HG03045 (cell line): Measurements from ENCODE around the gene ADAP2.
A peak's percentile ranks its signal among the peaks of the same experiment; 100 is the strongest.
"Not testable (repeated sequence)": the region's sequence is repeated elsewhere in the genome, so short reads cannot be mapped to it uniquely, and the experiment has no call there.

ENCODE experiments used
- ATAC-seq: cut with Tn5 transposase; IDR thresholded peaks from one replicate; pipeline ENCODE4 v1.9.1; 2021; ENCODE audit warnings: mild to moderate bottlenecking, moderate library complexity; ENCODE audit not compliant: unreplicated experiment

The ADAP2 gene, protein sequence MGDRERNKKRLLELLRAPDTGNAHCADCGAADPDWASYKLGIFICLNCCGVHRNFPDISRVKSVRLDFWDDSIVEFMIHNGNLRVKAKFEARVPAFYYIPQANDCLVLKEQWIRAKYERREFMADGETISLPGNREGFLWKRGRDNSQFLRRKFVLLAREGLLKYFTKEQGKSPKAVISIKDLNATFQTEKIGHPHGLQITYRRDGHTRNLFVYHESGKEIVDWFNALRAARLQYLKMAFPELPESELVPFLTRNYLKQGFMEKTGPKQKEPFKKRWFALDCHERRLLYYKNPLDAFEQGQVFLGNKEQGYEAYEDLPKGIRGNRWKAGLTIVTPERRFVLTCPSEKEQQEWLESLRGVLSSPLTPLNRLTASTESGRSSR

GRCh38 chr17:30921544-30922196, at the start of gene ADAP2:
TSS of gene ADAP2 (plus strand) at chr17:30921945. CDS start at chr17:30922015, 70 bp downstream.
- no peak for ATAC-seq

- ATAC-seq: no peak
Measured at GRCh38 chr17:30886187-30886586, 35.6 kb upstream of the ADAP2 start.

DNA sequence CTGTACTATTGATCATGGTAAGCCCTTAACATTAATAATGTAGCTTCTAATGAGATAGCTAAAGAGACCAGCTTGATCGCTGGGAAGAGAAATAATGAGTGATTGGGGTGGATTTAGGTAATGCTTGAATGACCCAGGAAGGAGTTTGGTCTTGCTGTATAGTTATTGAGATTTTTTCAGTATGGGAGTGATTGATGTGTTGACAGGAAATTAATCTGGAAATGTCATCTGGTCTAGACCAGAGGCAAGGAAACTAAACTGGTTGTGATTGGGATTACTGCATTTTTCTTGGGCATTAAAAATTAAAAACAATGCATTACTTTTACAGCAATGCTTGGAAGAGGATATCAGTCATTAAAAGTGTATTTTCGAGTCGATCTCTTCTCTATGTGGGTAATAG, 27.5 kb upstream of the ADAP2 start:
- ATAC-seq: no peak

- ATAC-seq: no peak
Measured at GRCh38 chr17:30897311-30897710, 24.4 kb upstream of the ADAP2 start.

GRCh38 chr17:30905742-30906100, 16.0 kb upstream of the ADAP2 start:
- peak; percentile 14 for ATAC-seq

GRCh38 chr17:30906101-30906911, 15.4 kb upstream of the ADAP2 start, which contains the start of gene TEFM:
TSS of gene TEFM (minus strand) at chr17:30906238. CDS start at chr17:30906198, 40 bp downstream.
- ATAC-seq: peak; percentile 86

- ATAC-seq: no peak
Measured at GRCh38 chr17:30908717-30909420, 12.9 kb upstream of the ADAP2 start.

GRCh38 chr17:30910151-30910550, 11.6 kb upstream of the ADAP2 start:
- not testable (repeated sequence) for ATAC-seq

- ATAC-seq: no peak
Measured at GRCh38 chr17:30913955-30914354, 7.8 kb upstream of the ADAP2 start.

- ATAC-seq: no peak
Measured at GRCh38 chr17:30915833-30916611, 5.7 kb upstream of the ADAP2 start.

DNA sequence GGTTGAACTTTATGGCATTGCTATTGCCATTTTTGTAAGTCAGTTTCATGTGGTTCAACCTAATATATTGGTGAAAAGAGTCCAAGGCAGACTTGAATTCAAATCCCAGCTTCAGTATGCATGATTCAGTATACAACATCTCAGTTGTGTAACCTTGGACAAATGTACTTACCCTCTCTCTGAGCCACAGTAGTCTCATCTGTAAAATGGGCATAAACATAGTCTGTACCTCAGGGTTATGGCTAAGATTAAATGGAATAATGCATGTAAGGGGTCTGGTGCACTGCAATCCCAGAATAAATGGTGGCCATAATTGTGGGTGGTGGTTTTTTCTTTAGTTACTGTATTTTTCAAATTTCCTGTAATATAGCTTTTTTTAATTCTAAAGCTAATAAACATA, 4.7 kb upstream of the ADAP2 start:
- no peak for ATAC-seq

- ATAC-seq: no peak
Measured at GRCh38 chr17:30920282-30920681, 1.5 kb upstream of the ADAP2 start.

DNA sequence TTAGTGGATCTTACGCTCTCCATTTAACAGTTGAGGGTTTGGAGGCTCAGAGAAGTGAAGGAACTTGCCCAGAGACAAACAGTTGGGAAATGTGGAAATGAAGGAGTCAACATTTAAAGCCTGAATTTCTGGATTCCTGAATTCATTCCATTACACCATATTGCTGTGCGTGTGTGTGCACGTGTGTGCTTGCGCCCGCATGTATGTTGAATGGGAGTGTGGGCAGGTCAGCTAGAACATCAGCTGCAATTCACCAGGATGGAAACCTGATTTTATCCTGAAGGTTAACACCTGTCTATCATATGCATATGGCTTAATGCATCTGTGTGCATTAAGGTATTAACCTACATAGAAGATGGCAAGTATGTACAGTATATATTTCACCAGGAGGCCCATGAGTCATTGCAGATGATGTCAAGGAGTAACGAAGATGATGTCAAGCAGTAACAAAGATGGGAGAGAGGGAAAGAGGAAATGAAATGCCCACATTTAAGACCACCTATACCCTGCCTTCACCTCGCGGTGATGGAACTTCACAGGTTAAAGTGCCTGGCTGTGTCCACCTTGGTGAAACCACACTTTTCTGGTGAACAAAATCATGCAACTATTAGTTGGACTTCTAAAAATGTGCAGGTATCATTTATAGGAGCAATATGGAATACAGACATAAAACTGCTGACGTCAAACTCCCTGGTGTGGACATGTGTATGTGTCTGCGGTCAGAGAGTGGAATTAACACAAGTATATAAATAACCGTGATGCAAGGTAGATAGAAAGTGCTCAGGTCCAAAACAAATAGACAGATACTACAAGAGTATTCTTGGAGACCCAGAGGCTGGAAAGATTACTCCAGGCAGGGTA, 832 bp upstream of the ADAP2 start:
- ATAC-seq: no peak

DNA sequence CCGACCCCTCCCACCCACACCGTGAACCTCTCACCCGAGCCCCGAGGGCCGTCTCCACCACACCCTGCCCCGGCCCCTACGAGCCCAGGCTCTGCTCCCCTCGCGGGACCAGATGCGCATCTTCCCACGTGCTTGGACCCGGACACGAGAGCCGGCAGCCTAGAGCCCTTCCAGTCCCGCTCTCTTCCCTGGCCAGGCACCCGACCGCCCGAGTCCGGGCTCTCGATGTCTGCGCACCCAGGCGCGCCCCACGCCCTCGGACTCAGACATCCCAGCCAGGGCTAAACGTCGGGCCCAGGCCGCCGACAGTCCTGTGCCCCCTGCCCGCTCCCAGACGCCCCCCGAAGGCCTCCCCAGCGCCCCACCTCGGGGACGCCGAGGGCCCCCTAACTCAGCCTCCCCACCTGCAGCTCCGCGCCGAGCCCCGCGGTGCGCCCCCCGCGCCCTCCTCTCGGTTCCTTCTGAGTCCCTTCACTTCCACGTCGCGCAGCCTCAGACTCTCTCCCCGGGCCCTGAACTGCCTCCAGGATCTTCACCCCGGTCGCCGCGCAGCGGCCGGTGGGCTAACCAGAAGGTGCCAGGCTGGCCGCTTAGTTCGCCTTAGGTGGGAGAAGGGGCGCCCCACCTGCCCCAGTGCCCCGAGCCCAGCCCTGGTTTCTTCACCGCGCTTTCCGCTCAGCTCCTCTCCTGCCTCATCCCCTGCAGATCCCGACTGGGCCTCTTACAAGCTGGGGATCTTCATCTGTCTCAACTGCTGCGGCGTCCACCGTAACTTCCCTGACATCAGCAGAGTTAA, 688 bp downstream of the ADAP2 start:
- no peak for ATAC-seq

- no peak for ATAC-seq
Measured at GRCh38 chr17:30924341-30924740, 2.6 kb downstream of the ADAP2 start.

GRCh38 chr17:30926516-30926915, 4.8 kb downstream of the ADAP2 start:
- no peak for ATAC-seq

- no peak for ATAC-seq
Measured at GRCh38 chr17:30927756-30928155, 6.0 kb downstream of the ADAP2 start.

DNA sequence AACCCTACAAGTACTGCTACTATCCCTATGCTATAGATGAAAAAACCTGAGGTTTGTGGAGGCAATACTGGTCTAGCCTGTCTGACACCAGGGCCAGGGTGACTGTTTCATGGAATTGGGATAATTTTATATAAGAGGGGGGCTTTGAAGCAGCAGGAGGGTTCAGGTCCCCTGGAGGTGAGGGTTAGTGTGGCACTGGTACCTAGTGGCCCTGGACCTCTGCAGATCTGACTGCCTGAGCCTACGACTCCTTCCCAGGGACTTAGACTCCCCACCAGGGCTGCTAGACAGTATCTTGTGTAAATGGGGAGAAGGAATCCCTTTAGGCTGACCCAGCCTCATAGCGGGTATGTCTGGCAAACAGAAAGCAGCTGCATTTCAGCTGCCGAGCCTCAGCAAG, 6.8 kb downstream of the ADAP2 start:
- no peak for ATAC-seq
